ENCODE measurements around the gene BCL2L13. TPM values are rescaled to one million over a fixed set of nuclear protein-coding genes. Genes with fewer than 3 reads are reported as not detected.
"Not testable (repeated sequence)": the region's sequence is repeated elsewhere in the genome, so short reads cannot be mapped to it uniquely, and the experiment has no call there.

BCL2L13 gene
- polyA plus RNA-seq, 2 donors, result 18.1 to 21.0 TPM

- 92 to 93% methylated on average over 5 of the region's 5 CpGs for WGBS, 2 donors
- no peaks in the 10 kb centered on the region for H3K36me3 ChIP-seq (ENCODE audit: control insufficient read depth in 2 of 2, insufficient read depth in 2 of 2, low read length in 1 of 2)
- H3K4me3 ChIP-seq (ENCODE audit: low read depth in 1 of 2, low read length in 2 of 2), result no peak overlapping the region
- H3K27ac ChIP-seq (ENCODE audit: low read depth in 2 of 2, low read length in 1 of 2), result no peak overlapping the region
- H3K27me3 ChIP-seq (ENCODE audit: control insufficient read depth in 1 of 2, insufficient read depth in 2 of 2, low read length in 2 of 2), result no peaks in the 10 kb centered on the region
- no peaks in the 10 kb centered on the region for H3K9me3 ChIP-seq (ENCODE audit: control insufficient read depth in 2 of 2, insufficient read depth in 1 of 2, low read depth in 1 of 2, low read length in 1 of 2)
- H3K4me1 ChIP-seq (ENCODE audit: control insufficient read depth in 2 of 2, insufficient read depth in 2 of 2, low read length in 1 of 2), result no peaks in the 10 kb centered on the region
These were observed 9.4 kb downstream of the BCL2L13 start for GRCh38 chr22:17647991-17648390.

- H3K36me3 ChIP-seq (ENCODE audit: control insufficient read depth in 2 of 2, insufficient read depth in 2 of 2, low read length in 1 of 2), result no peaks in the 10 kb centered on the region
- no peak overlapping the region for H3K4me3 ChIP-seq (ENCODE audit: low read depth in 1 of 2, low read length in 2 of 2)
- no peaks in the 10 kb centered on the region for H3K9me3 ChIP-seq (ENCODE audit: control insufficient read depth in 2 of 2, insufficient read depth in 1 of 2, low read depth in 1 of 2, low read length in 1 of 2)
- WGBS, 2 donors, result 53 to 67% methylated on average over 1 of the region's 1 CpG
- no peaks in the 10 kb centered on the region for H3K27me3 ChIP-seq (ENCODE audit: control insufficient read depth in 1 of 2, insufficient read depth in 2 of 2, low read length in 2 of 2)
- H3K4me1 ChIP-seq (ENCODE audit: control insufficient read depth in 2 of 2, insufficient read depth in 2 of 2, low read length in 1 of 2), result no peaks in the 10 kb centered on the region
- H3K27ac ChIP-seq (ENCODE audit: low read depth in 2 of 2, low read length in 1 of 2), result no peak overlapping the region
These were observed 10.0 kb downstream of the BCL2L13 start for GRCh38 chr22:17648569-17648968.

- 86 to 91% methylated on average over 3 of the region's 3 CpGs for WGBS, 2 donors
- Histone ChIP-seq H3K27ac (ENCODE audit: low read depth in 2 of 2, low read length in 1 of 2) (no peak overlapping the region), H3K9me3 (ENCODE audit: control insufficient read depth in 2 of 2, insufficient read depth in 1 of 2, low read depth in 1 of 2, low read length in 1 of 2) (no peaks in the 10 kb centered on the region), H3K27me3 (ENCODE audit: control insufficient read depth in 1 of 2, insufficient read depth in 2 of 2, low read length in 2 of 2) (no peaks in the 10 kb centered on the region), H3K36me3 (ENCODE audit: control insufficient read depth in 2 of 2, insufficient read depth in 2 of 2, low read length in 1 of 2) (peaks cover 0 to 3% of the 10 kb centered on the region in 2 donors), H3K4me1 (ENCODE audit: control insufficient read depth in 2 of 2, insufficient read depth in 2 of 2, low read length in 1 of 2) (no peaks in the 10 kb centered on the region), H3K4me3 (ENCODE audit: low read depth in 1 of 2, low read length in 2 of 2) (no peak overlapping the region)
These were observed 16.7 kb downstream of the BCL2L13 start for GRCh38 chr22:17655289-17655688.

- Histone ChIP-seq H3K36me3 (ENCODE audit: control insufficient read depth in 2 of 2, insufficient read depth in 2 of 2, low read length in 1 of 2) (peaks cover 0 to 3% of the 10 kb centered on the region in 2 donors), H3K27me3 (ENCODE audit: control insufficient read depth in 1 of 2, insufficient read depth in 2 of 2, low read length in 2 of 2) (no peaks in the 10 kb centered on the region), H3K9me3 (ENCODE audit: control insufficient read depth in 2 of 2, insufficient read depth in 1 of 2, low read depth in 1 of 2, low read length in 1 of 2) (no peaks in the 10 kb centered on the region), H3K4me3 (ENCODE audit: low read depth in 1 of 2, low read length in 2 of 2) (no peak overlapping the region), H3K4me1 (ENCODE audit: control insufficient read depth in 2 of 2, insufficient read depth in 2 of 2, low read length in 1 of 2) (no peaks in the 10 kb centered on the region), H3K27ac (ENCODE audit: low read depth in 2 of 2, low read length in 1 of 2) (peak overlapping the region in 1 of 2 donors; percentile 10)
- 76 to 79% methylated on average over 10 of the region's 10 CpGs for WGBS, 2 donors
These were observed 18.4 kb downstream of the BCL2L13 start for GRCh38 chr22:17656870-17657395.

- peaks cover 0 to 8% of the 10 kb centered on the region in 2 donors for H3K9me3 ChIP-seq (ENCODE audit: control insufficient read depth in 2 of 2, insufficient read depth in 1 of 2, low read depth in 1 of 2, low read length in 1 of 2)
- WGBS, 2 donors, result 92 to 93% methylated on average over 6 of the region's 6 CpGs
- H3K36me3 ChIP-seq (ENCODE audit: control insufficient read depth in 2 of 2, insufficient read depth in 2 of 2, low read length in 1 of 2), result peaks cover 5 to 10% of the 10 kb centered on the region in 2 donors
- no peak overlapping the region for H3K4me3 ChIP-seq (ENCODE audit: low read depth in 1 of 2, low read length in 2 of 2)
- no peaks in the 10 kb centered on the region for H3K4me1 ChIP-seq (ENCODE audit: control insufficient read depth in 2 of 2, insufficient read depth in 2 of 2, low read length in 1 of 2)
- no peaks in the 10 kb centered on the region for H3K27me3 ChIP-seq (ENCODE audit: control insufficient read depth in 1 of 2, insufficient read depth in 2 of 2, low read length in 2 of 2)
- no peak overlapping the region for H3K27ac ChIP-seq (ENCODE audit: low read depth in 2 of 2, low read length in 1 of 2)
These were observed 26.0 kb downstream of the BCL2L13 start for GRCh38 chr22:17664414-17665055.

GRCh38 chr22:17665248-17665647 lies 26.7 kb downstream of the BCL2L13 start:
- peaks cover 0 to 8% of the 10 kb centered on the region in 2 donors for H3K9me3 ChIP-seq (ENCODE audit: control insufficient read depth in 2 of 2, insufficient read depth in 1 of 2, low read depth in 1 of 2, low read length in 1 of 2)
- 81 to 82% methylated on average over 3 of the region's 3 CpGs for WGBS, 2 donors
- no peaks in the 10 kb centered on the region for H3K27me3 ChIP-seq (ENCODE audit: control insufficient read depth in 1 of 2, insufficient read depth in 2 of 2, low read length in 2 of 2)
- no peak overlapping the region for H3K4me3 ChIP-seq (ENCODE audit: low read depth in 1 of 2, low read length in 2 of 2)
- no peaks in the 10 kb centered on the region for H3K4me1 ChIP-seq (ENCODE audit: control insufficient read depth in 2 of 2, insufficient read depth in 2 of 2, low read length in 1 of 2)
- no peak overlapping the region for H3K27ac ChIP-seq (ENCODE audit: low read depth in 2 of 2, low read length in 1 of 2)
- peaks cover 5 to 10% of the 10 kb centered on the region in 2 donors for H3K36me3 ChIP-seq (ENCODE audit: control insufficient read depth in 2 of 2, insufficient read depth in 2 of 2, low read length in 1 of 2)

GRCh38 chr22:17665854-17666253 lies 27.3 kb downstream of the BCL2L13 start:
- no peaks in the 10 kb centered on the region for H3K27me3 ChIP-seq (ENCODE audit: control insufficient read depth in 1 of 2, insufficient read depth in 2 of 2, low read length in 2 of 2)
- H3K4me3 ChIP-seq (ENCODE audit: low read depth in 1 of 2, low read length in 2 of 2), result no peak overlapping the region
- WGBS, 2 donors, result 45 to 67% methylated on average over 3 of the region's 3 CpGs
- peaks cover 0 to 8% of the 10 kb centered on the region in 2 donors for H3K9me3 ChIP-seq (ENCODE audit: control insufficient read depth in 2 of 2, insufficient read depth in 1 of 2, low read depth in 1 of 2, low read length in 1 of 2)
- peaks cover 5 to 10% of the 10 kb centered on the region in 2 donors for H3K36me3 ChIP-seq (ENCODE audit: control insufficient read depth in 2 of 2, insufficient read depth in 2 of 2, low read length in 1 of 2)
- no peaks in the 10 kb centered on the region for H3K4me1 ChIP-seq (ENCODE audit: control insufficient read depth in 2 of 2, insufficient read depth in 2 of 2, low read length in 1 of 2)
- H3K27ac ChIP-seq (ENCODE audit: low read depth in 2 of 2, low read length in 1 of 2), result no peak overlapping the region

GRCh38 chr22:17671521-17672092 lies 33.0 kb downstream of the BCL2L13 start:
- not testable (repeated sequence) for H3K27ac ChIP-seq (ENCODE audit: low read depth in 2 of 2, low read length in 1 of 2); H3K36me3 ChIP-seq (ENCODE audit: control insufficient read depth in 2 of 2, insufficient read depth in 2 of 2, low read length in 1 of 2); H3K4me3 ChIP-seq (ENCODE audit: low read depth in 1 of 2, low read length in 2 of 2); H3K4me1 ChIP-seq (ENCODE audit: control insufficient read depth in 2 of 2, insufficient read depth in 2 of 2, low read length in 1 of 2); H3K27me3 ChIP-seq (ENCODE audit: control insufficient read depth in 1 of 2, insufficient read depth in 2 of 2, low read length in 2 of 2); H3K9me3 ChIP-seq (ENCODE audit: control insufficient read depth in 2 of 2, insufficient read depth in 1 of 2, low read depth in 1 of 2, low read length in 1 of 2)
- WGBS, 2 donors, result 96 to 98% methylated on average over 10 of the region's 10 CpGs

GRCh38 chr22:17672417-17672991 lies 33.9 kb downstream of the BCL2L13 start:
- H3K4me1 ChIP-seq (ENCODE audit: control insufficient read depth in 2 of 2, insufficient read depth in 2 of 2, low read length in 1 of 2), result no peaks in the 10 kb centered on the region
- H3K4me3 ChIP-seq (ENCODE audit: low read depth in 1 of 2, low read length in 2 of 2), result no peak overlapping the region
- H3K36me3 ChIP-seq (ENCODE audit: control insufficient read depth in 2 of 2, insufficient read depth in 2 of 2, low read length in 1 of 2), result no peaks in the 10 kb centered on the region
- no peaks in the 10 kb centered on the region for H3K27me3 ChIP-seq (ENCODE audit: control insufficient read depth in 1 of 2, insufficient read depth in 2 of 2, low read length in 2 of 2)
- 72 to 77% methylated on average over 2 of the region's 2 CpGs for WGBS, 2 donors
- H3K9me3 ChIP-seq (ENCODE audit: control insufficient read depth in 2 of 2, insufficient read depth in 1 of 2, low read depth in 1 of 2, low read length in 1 of 2), result no peaks in the 10 kb centered on the region
- no peak overlapping the region for H3K27ac ChIP-seq (ENCODE audit: low read depth in 2 of 2, low read length in 1 of 2)
